Hepatocyte (in vitro differentiated cells): ENCODE data around the gene DPYD.

Source experiments
- EZH2 ChIP-seq: fragments of 200-600 bp; sonication (generic); IDR thresholded peaks from 2 replicates; pipeline ENCODE4 v1.6.1; 2016; ENCODE audit warnings: antibody characterized with exemption, mild to moderate bottlenecking, borderline replicate concordance
- EZH2phosphoT487 ChIP-seq: fragments of 200-600 bp; sonication (generic); IDR thresholded peaks from one replicate; pipeline ENCODE4 v1.6.1; 2018; ENCODE audit warnings: antibody characterized with exemption, mild to moderate bottlenecking, low read depth, moderate library complexity; ENCODE audit not compliant: unreplicated experiment, severe bottlenecking
- TF ChIP-seq, protein P1 (sequence below): fragments of 200-600 bp; sonication (generic); IDR thresholded peaks from 2 replicates; pipeline ENCODE4 v1.5.1; 2016; ENCODE audit warnings: antibody characterized with exemption, mild to moderate bottlenecking; ENCODE audit not compliant: poor library complexity

DNA sequence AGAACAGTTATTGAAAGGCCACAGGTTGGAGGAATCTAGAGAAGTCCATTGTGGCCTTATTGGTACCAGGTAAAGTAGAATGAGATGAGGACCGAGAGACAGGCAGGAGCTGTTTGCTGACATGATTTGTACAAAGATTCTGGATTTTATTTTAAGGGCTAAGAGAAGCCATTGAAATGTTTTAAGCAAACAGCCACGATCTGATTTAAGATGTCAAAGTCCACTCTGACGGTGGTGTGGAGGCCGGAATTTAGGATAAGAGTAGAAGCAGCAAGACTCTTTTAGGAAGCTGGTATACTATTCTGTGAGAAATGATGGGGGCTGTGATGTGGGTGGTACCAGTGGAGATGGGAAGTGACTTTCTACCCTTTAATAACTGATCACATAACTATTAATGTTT, 418.5 kb downstream of the DPYD start:
- TF ChIP-seq, protein P1, sequence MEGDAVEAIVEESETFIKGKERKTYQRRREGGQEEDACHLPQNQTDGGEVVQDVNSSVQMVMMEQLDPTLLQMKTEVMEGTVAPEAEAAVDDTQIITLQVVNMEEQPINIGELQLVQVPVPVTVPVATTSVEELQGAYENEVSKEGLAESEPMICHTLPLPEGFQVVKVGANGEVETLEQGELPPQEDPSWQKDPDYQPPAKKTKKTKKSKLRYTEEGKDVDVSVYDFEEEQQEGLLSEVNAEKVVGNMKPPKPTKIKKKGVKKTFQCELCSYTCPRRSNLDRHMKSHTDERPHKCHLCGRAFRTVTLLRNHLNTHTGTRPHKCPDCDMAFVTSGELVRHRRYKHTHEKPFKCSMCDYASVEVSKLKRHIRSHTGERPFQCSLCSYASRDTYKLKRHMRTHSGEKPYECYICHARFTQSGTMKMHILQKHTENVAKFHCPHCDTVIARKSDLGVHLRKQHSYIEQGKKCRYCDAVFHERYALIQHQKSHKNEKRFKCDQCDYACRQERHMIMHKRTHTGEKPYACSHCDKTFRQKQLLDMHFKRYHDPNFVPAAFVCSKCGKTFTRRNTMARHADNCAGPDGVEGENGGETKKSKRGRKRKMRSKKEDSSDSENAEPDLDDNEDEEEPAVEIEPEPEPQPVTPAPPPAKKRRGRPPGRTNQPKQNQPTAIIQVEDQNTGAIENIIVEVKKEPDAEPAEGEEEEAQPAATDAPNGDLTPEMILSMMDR: no peak
- TF ChIP-seq EZH2 (no peak), EZH2phosphoT487 (no peak)
